GM19023 (cell line): ENCODE data around the gene FOSL1.
A peak's percentile ranks its signal among the peaks of the same experiment; 100 is the strongest.
"Not testable (repeated sequence)": the region's sequence is repeated elsewhere in the genome, so short reads cannot be mapped to it uniquely, and the experiment has no call there.

Source experiments
- ATAC-seq: cut with Tn5 transposase; IDR thresholded peaks from one replicate; pipeline ENCODE4 v1.9.1; 2021; ENCODE audit warnings: mild to moderate bottlenecking, moderate library complexity; ENCODE audit not compliant: unreplicated experiment

The FOSL1 gene

DNA sequence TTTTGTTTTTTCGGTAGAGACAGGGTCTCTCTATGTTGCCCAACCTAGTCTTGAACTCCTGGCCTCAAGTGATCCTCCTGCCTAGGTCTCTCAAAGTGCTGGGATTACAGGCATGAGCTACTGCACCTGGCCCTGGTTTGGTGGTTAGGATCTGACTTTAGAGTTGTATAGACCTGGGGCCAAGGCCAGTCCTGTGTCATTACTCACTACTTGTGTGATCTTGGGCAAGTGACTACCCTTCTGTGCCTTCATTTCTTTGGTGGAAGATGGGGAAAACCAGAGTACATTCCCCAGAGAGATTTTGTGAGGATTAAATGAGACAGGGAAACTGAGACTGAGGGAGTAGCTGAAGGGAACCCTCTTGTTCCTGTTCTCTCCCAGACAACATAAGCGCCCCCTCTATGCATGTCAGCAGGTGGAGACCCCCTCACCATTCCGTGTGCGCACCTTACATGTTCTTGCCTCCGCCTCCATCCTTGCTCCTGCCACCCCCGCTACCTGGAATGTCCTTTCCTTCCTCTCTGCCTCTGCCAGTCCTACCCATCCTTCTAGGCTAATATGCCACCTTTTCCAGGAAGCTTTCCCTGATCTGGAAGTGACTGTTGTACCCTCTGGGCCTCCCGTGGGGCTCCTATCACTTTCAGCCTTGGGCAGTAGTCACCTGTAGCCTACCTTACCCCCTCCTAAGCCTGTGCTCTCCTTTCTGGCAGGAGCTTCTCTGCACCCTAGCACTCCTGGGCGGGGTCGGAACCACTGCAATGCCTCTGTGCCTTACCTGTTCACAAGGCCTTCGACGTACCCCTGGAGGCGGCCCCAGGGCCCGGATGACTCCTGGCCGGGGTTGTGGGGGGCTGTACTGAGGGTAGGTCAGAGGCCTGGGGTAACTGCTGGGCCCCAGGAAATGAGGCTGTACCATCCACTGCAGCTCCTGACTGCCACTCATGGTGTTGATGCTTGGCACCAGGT is 3.9 kb downstream of the FOSL1 start:
- ATAC-seq, result no peak

GRCh38 chr11:65895482-65895981 is 4.7 kb downstream of the FOSL1 start:
- no peak for ATAC-seq

DNA sequence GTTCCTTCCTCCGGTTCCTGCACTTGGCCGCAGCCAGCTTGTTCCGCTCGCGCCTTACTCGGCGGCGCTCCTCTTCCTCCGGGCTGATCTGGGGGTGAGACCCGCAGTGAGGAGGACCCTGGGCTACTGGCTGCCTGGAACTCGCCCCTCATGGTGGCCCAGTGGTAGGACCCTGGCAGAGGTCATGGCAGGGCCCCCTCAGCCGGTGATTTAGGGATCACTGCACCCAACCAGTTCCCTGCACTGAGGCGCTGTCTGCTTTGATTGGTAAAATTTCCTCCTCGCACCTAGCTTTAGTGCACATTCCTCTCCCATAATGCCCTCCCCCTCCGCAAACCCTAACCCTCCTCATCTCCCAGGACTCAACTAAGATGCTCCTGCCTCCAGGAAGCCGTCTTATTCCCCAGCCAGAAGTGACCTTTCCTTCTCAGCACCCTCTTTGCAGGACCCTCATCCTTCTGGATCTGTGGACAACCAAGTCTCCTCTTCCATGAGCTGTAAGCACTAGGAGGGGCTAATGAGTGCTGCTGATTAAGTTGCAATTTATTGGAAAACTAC is 6.1 kb downstream of the FOSL1 start:
- no peak for ATAC-seq

- no peak for ATAC-seq
These were observed 7.4 kb downstream of the FOSL1 start for GRCh38 chr11:65892661-65893317.

- ATAC-seq, result not testable (repeated sequence)
These were observed 8.0 kb downstream of the FOSL1 start for GRCh38 chr11:65892137-65892540.

- ATAC-seq, result no peak
These were observed 8.7 kb downstream of the FOSL1 start for GRCh38 chr11:65891219-65892136.

- ATAC-seq, result peak; percentile 53
These were observed 9.6 kb downstream of the FOSL1 start, which contains the start of gene CCDC85B for GRCh38 chr11:65890324-65891218. Gene CCDC85B (plus strand): TSS chr11:65890673. CDS start chr11:65890784, 111 bp downstream.

DNA sequence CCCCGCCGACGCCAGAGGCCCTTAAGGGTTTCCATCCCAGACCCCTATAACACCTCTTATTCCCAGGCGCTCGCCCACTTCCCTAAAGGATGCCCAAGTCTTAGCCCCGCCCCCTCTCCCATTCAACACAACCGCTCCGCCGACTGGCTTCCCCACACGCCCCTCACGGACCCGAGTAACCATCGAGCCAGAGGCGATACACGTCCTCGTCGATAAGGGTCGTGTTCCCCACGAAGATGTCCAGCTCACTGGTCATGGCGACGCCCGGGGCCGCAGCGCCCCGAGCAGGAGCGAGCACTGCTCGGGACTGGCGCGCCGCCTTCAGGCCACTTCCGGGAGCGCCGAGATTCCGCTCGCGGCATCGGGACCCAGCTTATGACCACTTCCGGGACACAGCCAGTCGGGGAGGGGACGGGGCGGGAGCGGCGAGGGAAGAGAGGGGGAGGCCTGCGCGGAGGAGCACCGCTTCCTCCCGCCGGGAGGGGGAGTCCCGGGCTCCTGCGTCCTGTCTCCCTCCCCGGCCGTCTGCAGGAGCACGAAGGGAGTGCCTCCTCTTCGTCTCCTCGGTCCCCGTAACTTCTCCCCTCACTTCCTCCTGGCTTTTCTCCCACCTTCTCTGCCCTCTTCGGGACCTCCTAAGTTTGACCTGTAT is 11.9 kb downstream of the FOSL1 start, which contains the start of gene FIBP:
Gene FIBP (minus strand): TSS at position 309 of the 652 bp plus-strand sequence. CDS start 53 bp downstream, at position 256.
- ATAC-seq, result peak; percentile 40

DNA sequence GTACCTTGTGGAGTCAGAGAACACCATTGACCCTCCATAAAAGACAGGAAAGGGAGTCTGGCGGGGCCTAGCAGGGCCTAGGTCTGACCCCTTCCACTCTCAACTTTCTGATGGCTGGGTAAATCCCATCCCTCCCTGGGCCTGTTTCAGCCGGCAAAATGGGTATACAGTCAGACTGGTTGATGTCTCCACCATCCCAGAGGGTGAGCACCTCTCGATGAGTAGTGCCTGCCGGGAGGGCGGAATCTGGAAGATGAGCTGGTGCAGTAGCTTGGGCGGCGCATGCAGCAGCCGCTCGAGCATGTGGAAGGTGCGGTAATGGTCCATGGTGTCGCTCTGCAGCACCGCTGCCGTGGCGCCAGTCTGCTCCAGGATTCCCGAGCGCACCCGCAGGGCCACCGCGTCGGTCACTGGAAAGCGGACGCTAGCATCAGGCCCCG is 12.4 kb downstream of the FOSL1 start:
- ATAC-seq, result peak; percentile 0

DNA sequence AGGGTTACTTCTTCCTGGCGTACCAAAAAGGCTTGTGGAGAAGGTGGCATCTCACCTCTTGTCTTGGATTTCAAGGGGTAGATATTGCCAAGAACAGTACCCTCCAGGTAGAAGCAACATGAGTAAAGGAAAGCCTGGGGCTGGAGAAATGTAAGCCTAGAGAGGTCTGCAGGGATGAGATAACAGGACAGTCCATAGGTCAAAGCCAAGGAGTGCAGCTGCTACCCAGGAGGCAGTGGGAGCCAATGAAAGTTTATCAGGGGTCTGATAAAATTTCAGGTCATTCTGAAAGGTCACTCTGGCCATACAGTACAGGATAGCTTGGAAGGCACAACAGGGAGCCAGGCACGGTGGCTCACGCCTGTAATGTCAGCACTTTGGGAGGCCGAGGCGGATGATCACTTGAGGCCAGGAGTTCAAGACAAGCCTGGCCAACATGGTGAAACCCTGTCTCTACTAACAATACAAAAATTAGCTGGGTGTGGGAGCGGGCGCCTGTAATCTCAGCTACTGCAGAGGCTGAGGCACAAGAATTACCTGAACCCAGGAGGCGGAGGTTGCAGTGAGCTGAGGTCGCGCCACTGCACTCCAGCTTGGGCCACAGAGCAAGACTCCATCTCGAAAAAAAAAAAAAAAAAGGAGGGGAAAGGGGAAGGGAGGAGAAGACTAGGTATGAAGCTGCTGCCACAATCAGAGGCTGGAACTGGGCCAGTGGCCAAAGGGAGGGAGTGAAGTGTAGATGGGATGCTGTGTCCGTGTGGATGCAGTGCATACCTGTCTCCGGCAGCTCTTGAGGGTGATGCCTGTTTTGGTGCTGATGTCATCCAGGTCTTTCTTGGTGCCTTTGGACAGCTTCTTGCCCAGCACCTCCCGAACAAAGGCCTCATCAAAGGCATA is 13.1 kb downstream of the FOSL1 start:
- ATAC-seq, result no peak

- no peak for ATAC-seq
These were observed 14.2 kb downstream of the FOSL1 start for GRCh38 chr11:65885808-65886536.

GRCh38 chr11:65885231-65885630 is 15.0 kb downstream of the FOSL1 start:
- ATAC-seq, result no peak

- no peak for ATAC-seq
These were observed 15.5 kb downstream of the FOSL1 start for GRCh38 chr11:65884716-65885092.

- ATAC-seq, result no peak
These were observed 16.1 kb downstream of the FOSL1 start for GRCh38 chr11:65883786-65884715.

GRCh38 chr11:65883058-65883761 is 17.0 kb downstream of the FOSL1 start:
- ATAC-seq, result no peak
